ENCODE measurements around the gene TOM1L2.

The TOM1L2 gene

GRCh38 chr17:17844500-17844899 lies 127.7 kb downstream of the TOM1L2 start:
- ChIA-PET POLR2A (interaction anchor here (1.9 kb wide), 1 partner anchor 31 kb away, joined by 4 read pairs; no protein-coding TSS in a partner anchor), CTCF (no interaction called here)
- no peak for DNase-seq (ENCODE audit: extremely low spot score)
- TF ChIP-seq FOXK2 (IDR thresholded peaks at IDR 0.05) (no peak), ZNF384 (IDR thresholded peaks at IDR 0.05) (no peak), NFRKB (IDR thresholded peaks at IDR 0.05) (no peak), SUZ12 (IDR thresholded peaks at IDR 0.05) (no peak), CTBP1 (IDR thresholded peaks at IDR 0.05; ENCODE audit: borderline replicate concordance) (no peak), TARDBP (IDR thresholded peaks at IDR 0.05) (no peak), HDGF (IDR thresholded peaks at IDR 0.05; ENCODE audit: borderline replicate concordance) (no peak)

- TF ChIP-seq FOXA1 (IDR thresholded peaks at IDR 0.05) = no peak
- TF ChIP-seq TARDBP (IDR thresholded peaks at IDR 0.05) = no peak
- TF ChIP-seq ZNF384 (IDR thresholded peaks at IDR 0.05) = no peak
- TF ChIP-seq ARNT (IDR thresholded peaks at IDR 0.05) = no peak
- no peak for TF ChIP-seq CTBP1 (IDR thresholded peaks at IDR 0.05; ENCODE audit: borderline replicate concordance)
- TF ChIP-seq NFRKB (IDR thresholded peaks at IDR 0.05) = no peak
- DNase-seq (ENCODE audit: extremely low spot score) = no peak
- ChIA-PET CTCF (no interaction called here), POLR2A (interaction anchor here (0.6 kb wide), 1 partner anchor 26 kb away, joined by 3 read pairs; no protein-coding TSS in a partner anchor)
These were observed 128.1 kb downstream of the TOM1L2 start for GRCh38 chr17:17844079-17844478.

GRCh38 chr17:17843096-17843495 lies 129.1 kb downstream of the TOM1L2 start:
- DNase-seq (ENCODE audit: extremely low spot score) = no peak
- POLR2A ChIA-PET = interaction anchor here (0.6 kb wide), 1 partner anchor 12 kb away, joined by 3 read pairs; no protein-coding TSS in a partner anchor
- TF ChIP-seq CTBP1 (IDR thresholded peaks at IDR 0.05; ENCODE audit: borderline replicate concordance) (no peak), HDGF (IDR thresholded peaks at IDR 0.05; ENCODE audit: borderline replicate concordance) (no peak), PKNOX1 (IDR thresholded peaks at IDR 0.05) (no peak), SP1 (IDR thresholded peaks at IDR 0.05) (no peak), SUZ12 (IDR thresholded peaks at IDR 0.05) (no peak), FOXM1 (IDR thresholded peaks at IDR 0.05; ENCODE audit: borderline replicate concordance) (no peak), ELF4 (IDR thresholded peaks at IDR 0.05) (no peak), LEF1 (IDR thresholded peaks at IDR 0.05; ENCODE audit: borderline replicate concordance) (no peak), FOXK2 (IDR thresholded peaks at IDR 0.05) (no peak), ARNT (IDR thresholded peaks at IDR 0.05) (no peak), ZNF384 (IDR thresholded peaks at IDR 0.05) (no peak), L3MBTL2 (conservative IDR thresholded peaks at IDR 0.05) (no peak), BHLHE40 (IDR thresholded peaks at IDR 0.05; ENCODE audit: borderline replicate concordance) (no peak), FOXA1 (IDR thresholded peaks at IDR 0.05) (no peak), NFRKB (IDR thresholded peaks at IDR 0.05) (no peak)
- CTCF ChIA-PET = no interaction called here

GRCh38 chr17:17842111-17842876 lies 129.9 kb downstream of the TOM1L2 start:
- POLR2A ChIA-PET = interaction anchor here (0.6 to 1.0 kb wide), 3 partner anchors 12 to 148 kb away, joined by 3 to 4 read pairs (median 3); no protein-coding TSS in a partner anchor

GRCh38 chr17:17841601-17842025 lies 130.6 kb downstream of the TOM1L2 start:
- no peak for DNase-seq (ENCODE audit: extremely low spot score)
- POLR2A ChIA-PET = interaction anchor here (0.6 to 1.0 kb wide), 3 partner anchors 47 to 163 kb away, joined by 3 to 4 read pairs (median 3); no protein-coding TSS in a partner anchor

More at GRCh38 chr17:17842111-17842876, 129.9 kb downstream of the TOM1L2 start:
- CTCF ChIA-PET = no interaction called here
- no peak for DNase-seq (ENCODE audit: extremely low spot score)
- TF ChIP-seq ELF4 (IDR thresholded peaks at IDR 0.05) = no peak
- no peak for TF ChIP-seq CTBP1 (IDR thresholded peaks at IDR 0.05; ENCODE audit: borderline replicate concordance)
- no peak for TF ChIP-seq NFRKB (IDR thresholded peaks at IDR 0.05)
- TF ChIP-seq HDGF (IDR thresholded peaks at IDR 0.05; ENCODE audit: borderline replicate concordance) = no peak
- TF ChIP-seq BHLHE40 (IDR thresholded peaks at IDR 0.05; ENCODE audit: borderline replicate concordance) = no peak
- no peak for TF ChIP-seq FOXK2 (IDR thresholded peaks at IDR 0.05)
- TF ChIP-seq SUZ12 (IDR thresholded peaks at IDR 0.05) = no peak
- no peak for TF ChIP-seq ZNF384 (IDR thresholded peaks at IDR 0.05)
- TF ChIP-seq LEF1 (IDR thresholded peaks at IDR 0.05; ENCODE audit: borderline replicate concordance) = no peak
- no peak for TF ChIP-seq SP1 (IDR thresholded peaks at IDR 0.05)
- TF ChIP-seq FOXA1 (IDR thresholded peaks at IDR 0.05) = no peak
- no peak for TF ChIP-seq PKNOX1 (IDR thresholded peaks at IDR 0.05)
- TF ChIP-seq TARDBP (IDR thresholded peaks at IDR 0.05) = no peak
- TF ChIP-seq L3MBTL2 (conservative IDR thresholded peaks at IDR 0.05) = no peak
- TF ChIP-seq ARNT (IDR thresholded peaks at IDR 0.05) = no peak
- no peak for TF ChIP-seq FOXM1 (IDR thresholded peaks at IDR 0.05; ENCODE audit: borderline replicate concordance)

More at GRCh38 chr17:17841601-17842025, 130.6 kb downstream of the TOM1L2 start:
- CTCF ChIA-PET = interaction anchor here (0.6 to 1.2 kb wide), 3 partner anchors 10 to 29 kb away, joined by 3 read pairs; no protein-coding TSS in a partner anchor
- no peak for TF ChIP-seq SP1 (IDR thresholded peaks at IDR 0.05)
- no peak for TF ChIP-seq NFRKB (IDR thresholded peaks at IDR 0.05)
- no peak for TF ChIP-seq BHLHE40 (IDR thresholded peaks at IDR 0.05; ENCODE audit: borderline replicate concordance)
- TF ChIP-seq LEF1 (IDR thresholded peaks at IDR 0.05; ENCODE audit: borderline replicate concordance) = no peak
- TF ChIP-seq HDGF (IDR thresholded peaks at IDR 0.05; ENCODE audit: borderline replicate concordance) = no peak
- TF ChIP-seq FOXA1 (IDR thresholded peaks at IDR 0.05) = no peak
- TF ChIP-seq PKNOX1 (IDR thresholded peaks at IDR 0.05) = no peak
- no peak for TF ChIP-seq L3MBTL2 (conservative IDR thresholded peaks at IDR 0.05)
- no peak for TF ChIP-seq FOXM1 (IDR thresholded peaks at IDR 0.05; ENCODE audit: borderline replicate concordance)
